Panc1 (cell line): ENCODE results near the gene CLNK.

ENCODE experiments used
- POLR2AphosphoS5 ChIP-seq: IDR thresholded peaks from 2 replicates; pipeline ENCODE4 v1.6.1; 2012; ENCODE audit warnings: mild to moderate bottlenecking, low read depth, low read length, moderate library complexity
- SIN3A ChIP-seq: IDR thresholded peaks from 2 replicates; pipeline ENCODE4 v1.6.1; 2012; ENCODE audit warnings: low read depth, mild to moderate bottlenecking, low read length, moderate library complexity, borderline replicate concordance; ENCODE audit not compliant: insufficient read depth
- TF ChIP-seq, protein P1 (sequence below): fragments of 450-650 bp; IDR thresholded peaks from 2 replicates; pipeline ENCODE4 v1.5.1; 2017; ENCODE audit warnings: mild to moderate bottlenecking

DNA sequence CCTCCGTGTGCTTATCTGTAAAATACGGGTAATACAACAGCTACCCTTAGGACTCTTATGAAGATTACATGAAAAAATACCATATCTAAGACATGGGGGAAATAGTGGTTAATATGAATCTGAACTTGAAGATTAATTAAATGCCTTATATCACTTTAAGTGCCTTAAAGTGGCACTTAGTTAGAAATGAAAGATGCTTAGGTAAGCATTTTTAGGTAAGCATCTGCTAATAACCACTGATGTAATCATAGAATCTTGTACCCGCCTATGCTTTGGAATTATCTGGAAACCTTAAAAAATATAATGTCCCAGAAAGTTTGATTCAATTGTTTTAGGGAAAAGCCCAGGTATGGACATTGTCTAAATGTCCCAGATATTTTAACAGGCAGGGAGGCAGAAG, 12.2 kb downstream of the CLNK start:
- TF ChIP-seq, protein P1, sequence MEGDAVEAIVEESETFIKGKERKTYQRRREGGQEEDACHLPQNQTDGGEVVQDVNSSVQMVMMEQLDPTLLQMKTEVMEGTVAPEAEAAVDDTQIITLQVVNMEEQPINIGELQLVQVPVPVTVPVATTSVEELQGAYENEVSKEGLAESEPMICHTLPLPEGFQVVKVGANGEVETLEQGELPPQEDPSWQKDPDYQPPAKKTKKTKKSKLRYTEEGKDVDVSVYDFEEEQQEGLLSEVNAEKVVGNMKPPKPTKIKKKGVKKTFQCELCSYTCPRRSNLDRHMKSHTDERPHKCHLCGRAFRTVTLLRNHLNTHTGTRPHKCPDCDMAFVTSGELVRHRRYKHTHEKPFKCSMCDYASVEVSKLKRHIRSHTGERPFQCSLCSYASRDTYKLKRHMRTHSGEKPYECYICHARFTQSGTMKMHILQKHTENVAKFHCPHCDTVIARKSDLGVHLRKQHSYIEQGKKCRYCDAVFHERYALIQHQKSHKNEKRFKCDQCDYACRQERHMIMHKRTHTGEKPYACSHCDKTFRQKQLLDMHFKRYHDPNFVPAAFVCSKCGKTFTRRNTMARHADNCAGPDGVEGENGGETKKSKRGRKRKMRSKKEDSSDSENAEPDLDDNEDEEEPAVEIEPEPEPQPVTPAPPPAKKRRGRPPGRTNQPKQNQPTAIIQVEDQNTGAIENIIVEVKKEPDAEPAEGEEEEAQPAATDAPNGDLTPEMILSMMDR, result no peak
- TF ChIP-seq SIN3A (no peak), POLR2AphosphoS5 (no peak)
